ENCODE measurements around the gene HAUS7.
A peak's percentile ranks its signal among the peaks of the same experiment; 100 is the strongest.

The HAUS7 gene

DNA sequence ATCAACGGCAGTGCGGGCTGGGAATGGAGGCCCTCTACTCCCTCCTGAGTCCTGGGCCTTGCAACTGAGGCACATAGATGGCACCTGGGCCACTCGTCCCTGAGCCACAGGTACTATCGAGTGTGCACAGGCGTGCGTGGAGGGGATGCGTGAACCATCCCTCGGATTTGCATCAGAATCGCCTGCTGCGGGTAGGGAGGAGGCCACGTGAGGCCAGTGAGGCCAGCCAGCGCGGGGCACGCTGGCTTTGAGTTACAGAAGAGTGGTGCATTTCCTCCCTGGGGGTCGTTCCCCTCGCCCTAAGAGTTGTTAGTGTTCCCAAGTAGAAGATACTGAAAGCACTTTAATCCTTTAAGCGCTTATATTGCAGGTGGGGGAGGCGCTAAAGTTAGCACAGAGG lies 48.5 kb downstream of the HAUS7 start:
- Histone ChIP-seq H3K9me3 (ENCODE audit: control insufficient read depth, low read depth, low read length) (no peaks in the 10 kb centered on the region), H3K27me3 (ENCODE audit: control insufficient read depth, insufficient read depth, low read length) (no peaks in the 10 kb centered on the region), H3K4me3 (ENCODE audit: low read length) (no peak overlapping the region), H3K9ac (ENCODE audit: low read length) (no peak overlapping the region), H3K27ac (ENCODE audit: low read length) (no peak overlapping the region), H3K4me1 (ENCODE audit: control insufficient read depth, low read depth, low read length) (no peaks in the 10 kb centered on the region), H3K36me3 (ENCODE audit: control insufficient read depth, low read depth, low read length) (no peaks in the 10 kb centered on the region)

GRCh38 chrX:153420851-153421599 lies 49.4 kb downstream of the HAUS7 start:
- peaks cover 3% of the 10 kb centered on the region for H3K9me3 ChIP-seq (ENCODE audit: control insufficient read depth, low read depth, low read length)
- no peak overlapping the region for H3K4me3 ChIP-seq (ENCODE audit: low read length)
- H3K27ac ChIP-seq (ENCODE audit: low read length) = no peak overlapping the region
- H3K4me1 ChIP-seq (ENCODE audit: control insufficient read depth, low read depth, low read length) = no peaks in the 10 kb centered on the region
- H3K27me3 ChIP-seq (ENCODE audit: control insufficient read depth, insufficient read depth, low read length) = no peaks in the 10 kb centered on the region
- H3K36me3 ChIP-seq (ENCODE audit: control insufficient read depth, low read depth, low read length) = no peaks in the 10 kb centered on the region
- no peak overlapping the region for H3K9ac ChIP-seq (ENCODE audit: low read length)

DNA sequence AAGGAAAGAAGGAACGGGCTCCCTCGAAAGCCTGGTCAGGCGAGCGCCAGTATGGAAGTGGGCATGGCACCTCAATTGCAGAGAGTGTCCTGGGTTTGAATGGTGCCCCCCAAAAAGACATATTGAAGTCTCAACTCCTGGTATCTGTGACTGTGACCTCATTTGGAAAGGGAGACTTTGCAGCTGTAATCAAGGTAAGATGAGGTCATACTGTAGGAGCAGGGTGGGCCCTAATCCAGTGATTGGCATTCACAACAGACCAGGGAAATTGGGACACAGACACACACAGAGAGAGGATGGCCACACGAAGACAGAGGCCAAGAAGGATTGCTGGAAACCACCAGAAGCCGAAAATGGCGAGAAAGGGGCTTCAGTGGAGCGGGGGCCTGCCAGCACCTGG lies 52.7 kb downstream of the HAUS7 start:
- peaks cover 3% of the 10 kb centered on the region for H3K9me3 ChIP-seq (ENCODE audit: control insufficient read depth, low read depth, low read length)
- H3K9ac ChIP-seq (ENCODE audit: low read length) = no peak overlapping the region
- H3K4me1 ChIP-seq (ENCODE audit: control insufficient read depth, low read depth, low read length) = no peaks in the 10 kb centered on the region
- no peaks in the 10 kb centered on the region for H3K36me3 ChIP-seq (ENCODE audit: control insufficient read depth, low read depth, low read length)
- no peak overlapping the region for H3K4me3 ChIP-seq (ENCODE audit: low read length)
- no peak overlapping the region for H3K27ac ChIP-seq (ENCODE audit: low read length)
- peaks cover 1% of the 10 kb centered on the region for H3K27me3 ChIP-seq (ENCODE audit: control insufficient read depth, insufficient read depth, low read length)

DNA sequence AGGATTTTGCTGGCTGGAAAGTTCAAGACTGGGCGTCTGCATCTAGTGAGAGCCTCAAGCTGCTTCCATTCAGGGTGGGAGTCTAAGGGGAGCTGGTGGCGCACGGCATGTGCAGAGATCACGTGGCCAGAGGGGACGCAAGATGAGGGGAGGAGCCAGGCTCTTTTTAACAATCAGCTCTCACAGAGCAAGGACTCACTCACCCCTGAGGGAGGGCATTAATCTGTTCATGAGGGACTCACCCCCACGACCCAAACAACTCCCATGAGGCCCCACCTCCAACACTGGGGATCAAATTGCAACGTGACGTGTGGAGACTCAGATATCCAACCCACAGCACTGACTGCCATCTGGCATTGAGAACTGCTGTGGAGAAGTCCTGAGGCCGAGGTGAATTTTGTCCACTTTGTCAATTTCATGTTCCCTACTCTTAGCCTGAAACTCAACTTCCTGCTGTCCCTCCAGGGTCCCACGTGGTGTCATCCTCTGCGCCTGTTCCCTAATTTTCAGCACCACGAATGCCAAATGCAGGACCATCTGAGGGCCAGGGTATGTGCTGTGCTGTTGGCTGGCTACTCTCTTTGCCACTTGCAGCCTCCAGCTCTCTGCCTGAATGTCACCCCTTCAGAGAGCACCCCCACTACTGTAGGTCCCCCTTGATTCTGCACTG lies 53.5 kb downstream of the HAUS7 start:
- no peaks in the 10 kb centered on the region for H3K4me1 ChIP-seq (ENCODE audit: control insufficient read depth, low read depth, low read length)
- no peak overlapping the region for H3K27ac ChIP-seq (ENCODE audit: low read length)
- H3K4me3 ChIP-seq (ENCODE audit: low read length) = no peak overlapping the region
- no peaks in the 10 kb centered on the region for H3K36me3 ChIP-seq (ENCODE audit: control insufficient read depth, low read depth, low read length)
- no peak overlapping the region for H3K9ac ChIP-seq (ENCODE audit: low read length)
- H3K27me3 ChIP-seq (ENCODE audit: control insufficient read depth, insufficient read depth, low read length) = peaks cover 9% of the 10 kb centered on the region
- peaks cover 6% of the 10 kb centered on the region for H3K9me3 ChIP-seq (ENCODE audit: control insufficient read depth, low read depth, low read length)

DNA sequence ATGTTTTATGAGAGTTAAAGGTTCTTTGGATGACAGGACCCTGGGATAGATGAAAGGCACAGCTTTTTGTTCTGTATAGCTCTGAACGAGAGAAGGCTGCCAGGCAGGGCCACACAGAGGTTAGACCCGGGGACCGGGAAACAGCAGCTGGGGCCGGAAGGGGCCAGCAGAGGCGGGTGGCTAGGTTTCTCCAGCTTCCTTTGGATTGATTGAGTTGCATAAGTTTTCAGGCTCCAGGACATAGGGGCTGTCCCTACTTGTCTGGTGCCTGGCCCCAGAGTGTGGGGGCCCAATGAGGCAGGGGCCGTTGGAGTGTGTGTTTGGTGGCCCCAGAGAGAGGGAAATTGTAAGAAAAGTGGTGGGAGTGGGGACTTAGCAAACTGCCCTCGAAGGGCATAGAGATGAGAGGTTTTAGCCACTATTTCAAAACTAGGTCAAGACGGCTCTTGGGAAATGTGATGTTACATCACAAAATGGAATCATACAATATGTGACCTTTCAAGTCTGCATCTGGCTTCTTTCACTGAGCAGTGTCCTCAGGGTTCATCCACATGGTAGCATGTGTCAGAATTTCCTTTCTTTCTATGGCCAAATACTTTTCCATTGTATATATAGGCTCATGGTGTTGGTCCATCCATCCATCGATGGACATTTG lies 55.4 kb downstream of the HAUS7 start:
- Histone ChIP-seq H3K36me3 (ENCODE audit: control insufficient read depth, low read depth, low read length) (no peaks in the 10 kb centered on the region), H3K27ac (ENCODE audit: low read length) (no peak overlapping the region), H3K4me1 (ENCODE audit: control insufficient read depth, low read depth, low read length) (no peaks in the 10 kb centered on the region), H3K9ac (ENCODE audit: low read length) (no peak overlapping the region), H3K27me3 (ENCODE audit: control insufficient read depth, insufficient read depth, low read length) (peaks cover 24% of the 10 kb centered on the region), H3K4me3 (ENCODE audit: low read length) (no peak overlapping the region), H3K9me3 (ENCODE audit: control insufficient read depth, low read depth, low read length) (peaks cover 7% of the 10 kb centered on the region)

DNA sequence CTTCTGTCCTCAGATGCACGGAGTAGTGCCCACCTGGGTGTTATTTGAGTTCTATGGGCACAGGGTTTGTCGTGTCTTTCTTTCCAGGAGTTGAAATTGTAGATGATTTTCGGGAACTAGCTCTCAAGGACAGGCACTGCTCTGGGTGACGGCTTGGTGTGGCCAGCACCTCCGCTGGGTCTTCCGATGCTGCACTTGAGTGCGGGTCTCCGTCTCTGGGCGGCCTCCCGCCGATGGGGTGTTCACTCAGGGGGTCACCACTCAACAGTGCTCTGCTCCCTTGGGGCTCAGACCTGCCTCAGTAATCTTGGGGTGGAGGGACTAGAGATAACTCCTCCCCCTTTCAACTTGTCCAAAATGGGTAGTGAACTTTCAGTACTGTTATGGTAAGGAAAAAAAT lies 56.6 kb downstream of the HAUS7 start:
- Histone ChIP-seq H3K9ac (ENCODE audit: low read length) (no peak overlapping the region), H3K4me1 (ENCODE audit: control insufficient read depth, low read depth, low read length) (no peaks in the 10 kb centered on the region), H3K27me3 (ENCODE audit: control insufficient read depth, insufficient read depth, low read length) (peaks cover 24% of the 10 kb centered on the region)

DNA sequence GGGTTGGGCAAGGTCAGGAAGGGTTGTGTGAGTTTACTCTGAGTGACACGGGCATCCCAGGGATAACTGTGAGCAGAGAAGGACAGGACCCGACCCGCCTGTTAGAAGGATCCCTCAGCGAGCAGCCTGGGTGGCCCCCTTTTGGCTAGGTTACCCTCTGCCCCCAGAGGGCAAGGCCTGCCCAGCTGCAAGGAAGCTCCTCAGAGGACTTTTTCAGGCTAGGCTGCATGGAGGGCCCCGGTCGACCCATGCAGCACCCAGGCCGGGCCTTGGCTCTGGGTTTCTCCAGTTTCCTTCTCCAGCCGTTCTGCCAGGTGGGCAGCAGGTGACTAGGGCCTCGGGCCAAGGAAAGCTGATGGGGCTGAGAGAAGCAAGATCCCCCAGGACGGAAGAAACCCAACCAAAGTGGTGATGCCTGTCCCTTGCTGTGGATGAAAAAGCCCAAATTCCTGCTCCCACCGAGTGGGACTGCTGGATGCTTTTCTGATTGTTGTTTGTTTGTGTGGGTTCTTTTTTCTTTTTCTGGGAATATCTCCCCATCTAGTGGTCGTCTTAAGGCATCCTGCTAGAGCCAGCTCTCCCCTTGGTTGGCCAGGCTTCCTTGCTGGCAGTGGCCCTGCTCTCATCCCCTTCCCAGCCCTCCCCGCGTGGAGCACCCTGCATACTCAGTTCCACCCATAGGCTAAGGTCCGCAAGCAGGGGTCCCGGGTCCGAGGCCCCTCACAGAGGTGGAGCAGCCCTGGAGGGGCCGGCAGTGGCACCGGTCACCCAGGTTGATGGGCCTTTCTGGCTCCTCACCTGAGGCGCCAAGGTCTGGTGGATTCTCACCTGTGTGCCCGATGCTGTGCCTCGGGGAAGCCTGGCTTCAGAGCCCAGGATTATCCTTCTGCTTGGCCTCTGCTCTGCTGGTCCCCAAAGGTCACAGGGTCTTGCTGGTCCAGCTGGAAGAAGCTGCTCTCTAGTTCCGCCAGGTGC lies 57.3 kb downstream of the HAUS7 start:
- no peak overlapping the region for H3K4me3 ChIP-seq (ENCODE audit: low read length)
- H3K27me3 ChIP-seq (ENCODE audit: control insufficient read depth, insufficient read depth, low read length) = peaks cover 24% of the 10 kb centered on the region
- no peak overlapping the region for H3K27ac ChIP-seq (ENCODE audit: low read length)
- H3K9me3 ChIP-seq (ENCODE audit: control insufficient read depth, low read depth, low read length) = peaks cover 7% of the 10 kb centered on the region
- no peak overlapping the region for H3K9ac ChIP-seq (ENCODE audit: low read length)
- H3K4me1 ChIP-seq (ENCODE audit: control insufficient read depth, low read depth, low read length) = no peaks in the 10 kb centered on the region
- no peaks in the 10 kb centered on the region for H3K36me3 ChIP-seq (ENCODE audit: control insufficient read depth, low read depth, low read length)

More for the DNA sequence above, 56.6 kb downstream of the HAUS7 start:
- H3K27ac ChIP-seq (ENCODE audit: low read length) = no peak overlapping the region
- peaks cover 7% of the 10 kb centered on the region for H3K9me3 ChIP-seq (ENCODE audit: control insufficient read depth, low read depth, low read length)
- H3K4me3 ChIP-seq (ENCODE audit: low read length) = no peak overlapping the region
- H3K36me3 ChIP-seq (ENCODE audit: control insufficient read depth, low read depth, low read length) = no peaks in the 10 kb centered on the region

GRCh38 chrX:153411988-153412574 lies 58.3 kb downstream of the HAUS7 start:
- H3K4me3 ChIP-seq (ENCODE audit: low read length) = peak overlapping the region; percentile 42
- no peak overlapping the region for H3K27ac ChIP-seq (ENCODE audit: low read length)
- H3K4me1 ChIP-seq (ENCODE audit: control insufficient read depth, low read depth, low read length) = no peaks in the 10 kb centered on the region
- peaks cover 7% of the 10 kb centered on the region for H3K9me3 ChIP-seq (ENCODE audit: control insufficient read depth, low read depth, low read length)
- H3K27me3 ChIP-seq (ENCODE audit: control insufficient read depth, insufficient read depth, low read length) = peaks cover 24% of the 10 kb centered on the region
- H3K36me3 ChIP-seq (ENCODE audit: control insufficient read depth, low read depth, low read length) = no peaks in the 10 kb centered on the region
- no peak overlapping the region for H3K9ac ChIP-seq (ENCODE audit: low read length)

DNA sequence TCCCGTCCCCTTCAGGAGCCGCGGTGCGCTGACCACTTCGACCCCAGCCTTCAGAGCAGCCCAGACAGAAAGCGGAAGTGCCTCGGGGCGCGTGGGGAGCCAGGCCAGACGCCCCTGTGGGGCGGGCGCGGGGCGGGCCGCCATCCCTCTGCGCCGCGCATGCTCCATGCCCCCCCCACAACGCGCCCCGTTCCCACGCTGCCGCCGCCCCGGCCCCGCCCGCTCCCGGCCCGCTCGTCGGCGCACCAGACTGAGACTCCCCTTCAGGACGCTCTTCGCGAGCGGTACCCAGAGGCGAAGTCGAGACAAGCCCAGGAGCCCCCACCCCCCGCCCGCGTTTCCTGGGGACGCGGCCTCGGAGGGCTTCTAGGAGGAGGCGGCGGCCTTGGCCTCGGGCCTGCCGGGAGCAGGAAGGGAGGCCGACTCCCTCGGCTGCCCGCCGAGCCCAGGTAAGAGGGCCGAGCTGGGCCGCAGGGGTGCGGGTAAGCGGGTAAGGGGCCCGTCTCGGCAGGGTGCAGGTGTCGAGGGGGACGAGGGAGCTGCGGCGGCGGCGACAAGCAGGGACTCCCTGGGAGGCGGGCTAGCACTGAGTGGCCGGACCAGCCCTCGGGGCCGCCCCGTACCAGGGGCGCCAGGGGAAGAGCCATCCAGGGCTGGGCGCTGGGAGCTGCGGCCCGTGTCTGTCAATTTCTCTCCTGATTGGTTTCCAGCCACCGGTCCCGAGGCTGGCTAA lies 59.0 kb downstream of the HAUS7 start, which contains the start of gene ZFP92:
TSS of gene ZFP92 (plus strand) at position 218 of the 733 bp plus-strand sequence. CDS start 6,851 bp downstream, outside the sequence.
- Histone ChIP-seq H3K9ac (ENCODE audit: low read length) (no peak within 1 kb of the TSS), H3K4me1 (ENCODE audit: control insufficient read depth, low read depth, low read length) (no peaks in the 10 kb centered on the region), H3K9me3 (ENCODE audit: control insufficient read depth, low read depth, low read length) (peaks cover 4% of the 10 kb centered on the region), H3K36me3 (ENCODE audit: control insufficient read depth, low read depth, low read length) (no peaks in the 10 kb centered on the region), H3K4me3 (ENCODE audit: low read length) (peak within 1 kb of the TSS; percentile 42), H3K27ac (ENCODE audit: low read length) (no peak within 1 kb of the TSS), H3K27me3 (ENCODE audit: control insufficient read depth, insufficient read depth, low read length) (peaks cover 24% of the 10 kb centered on the region)

DNA sequence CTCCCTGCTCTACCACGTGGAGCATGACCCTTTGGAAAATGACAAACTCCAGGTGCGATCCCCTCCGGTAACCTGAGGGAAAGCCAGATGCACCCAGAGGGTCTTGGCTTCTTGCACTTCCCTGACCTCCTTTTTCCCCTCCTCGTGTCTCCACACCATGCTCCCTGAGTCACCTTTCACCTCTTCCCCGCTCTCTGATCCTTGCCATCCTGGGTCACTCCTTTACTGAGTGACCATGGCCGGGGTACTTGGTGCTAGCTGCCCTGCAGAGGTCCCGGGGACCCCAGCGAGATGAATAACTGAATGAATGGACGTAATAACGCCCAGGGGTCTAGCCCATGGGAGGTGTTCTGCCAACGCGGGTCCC lies 59.5 kb downstream of the HAUS7 start:
- H3K9ac ChIP-seq (ENCODE audit: low read length) = no peak overlapping the region
- H3K36me3 ChIP-seq (ENCODE audit: control insufficient read depth, low read depth, low read length) = no peaks in the 10 kb centered on the region
- peak overlapping the region; percentile 35 for H3K4me3 ChIP-seq (ENCODE audit: low read length)
- H3K27ac ChIP-seq (ENCODE audit: low read length) = no peak overlapping the region
- no peaks in the 10 kb centered on the region for H3K4me1 ChIP-seq (ENCODE audit: control insufficient read depth, low read depth, low read length)
- peaks cover 4% of the 10 kb centered on the region for H3K9me3 ChIP-seq (ENCODE audit: control insufficient read depth, low read depth, low read length)
- peaks cover 24% of the 10 kb centered on the region for H3K27me3 ChIP-seq (ENCODE audit: control insufficient read depth, insufficient read depth, low read length)
